GM12878 (cell line): Measurements from ENCODE around the gene SF3B4. TPM values are rescaled to one million over a fixed set of nuclear protein-coding genes. Genes with fewer than 3 reads are reported as not detected.

ENCODE experiments used
- CBFB ChIP-seq: IDR thresholded peaks from 2 replicates; pipeline ENCODE4 v1.6.1; 2016; ENCODE audit warnings: antibody characterized with exemption, low read depth
- RAD51 ChIP-seq: fragments of 450-650 bp; IDR thresholded peaks from 2 replicates; pipeline ENCODE4 v1.6.1; 2016; ENCODE audit warnings: moderate library complexity, mild to moderate bottlenecking, inconsistent platforms
- SMC3 ChIP-seq: IDR thresholded peaks from 2 replicates; pipeline ENCODE4 v1.6.1; 2011; ENCODE audit warnings: low read length, improper control_type of control experiment, borderline replicate concordance
- SPI1 ChIP-seq: IDR thresholded peaks from 2 replicates; pipeline ENCODE4 v1.6.1; 2011; ENCODE audit warnings: low read depth, mild to moderate bottlenecking, low read length, moderate library complexity, borderline replicate concordance; ENCODE audit not compliant: insufficient read depth
- ZBED1 ChIP-seq: IDR thresholded peaks from 2 replicates; pipeline ENCODE4 v1.6.1; 2016; ENCODE audit warnings: borderline replicate concordance
- ZNF622 ChIP-seq: fragments of 450-650 bp; IDR thresholded peaks from 2 replicates; pipeline ENCODE4 v1.6.1; 2017; ENCODE audit warnings: mild to moderate bottlenecking, inconsistent platforms
- polyA plus RNA-seq, 11 experiments: library from polyadenylated mRNA; depleted of rRNA in 4 of 11; unstranded in 6 of 11; stranded (reverse) in 5 of 11; fragments of >200 nt; fragmentation: Nextera tagmentation in 4 of 11; fragmentation: Illumina TruSeq in 1 of 11; extraction: Ambion mirVana in 4 of 11; extraction: Trizol in 1 of 11; gene quantifications; 1 replicate in 1 of 11; 2 replicates in 10 of 11; pipeline versions ENCODE4 v1.2.1 to v1.2.3, GENCODE V29; 2011 to 2016; ENCODE audit warnings: inconsistent platforms in 2 of 11, missing spikeins in 2 of 11, low read depth in 1 of 11
- total RNA-seq, 4 experiments: library from RNA; depleted of rRNA in 3 of 4; stranded (reverse); fragments of >200 nt in 3 of 4; fragmentation: Illumina TruSeq in 1 of 4; extraction: Trizol in 1 of 4; gene quantifications; 2 replicates each; pipeline versions ENCODE4 v1.2.1 to v1.2.3, GENCODE V29; 2013 to 2021
- TF ChIP-seq, protein P1 (sequence below): fragments of 450-650 bp; IDR thresholded peaks from 2 replicates; pipeline ENCODE4 v1.6.1; 2017; ENCODE audit warnings: mild to moderate bottlenecking, moderate library complexity
- TF ChIP-seq, protein P2 (sequence below): fragments of 150-350 bp; IDR thresholded peaks from 2 replicates; pipeline ENCODE4 v1.6.1; 2014; ENCODE audit warnings: mild to moderate bottlenecking, low read depth, low read length
- TF ChIP-seq, protein P3 (sequence below): fragments of 450-650 bp; IDR thresholded peaks from 2 replicates; pipeline ENCODE4 v1.6.1; 2018; ENCODE audit warnings: mild to moderate bottlenecking, low read depth, moderate library complexity; ENCODE audit not compliant: partially characterized antibody
- TF ChIP-seq, protein P4 (sequence below): fragments of 450-650 bp; IDR thresholded peaks from 2 replicates; pipeline ENCODE4 v1.6.1; 2014; ENCODE audit warnings: mild to moderate bottlenecking
- TF ChIP-seq, protein P5 (sequence below): IDR thresholded peaks from 2 replicates; pipeline ENCODE4 v1.6.1; 2012; ENCODE audit warnings: low read depth, low read length, improper control_type of control experiment
- TF ChIP-seq, protein P6 (sequence below): IDR thresholded peaks from 2 replicates; pipeline ENCODE4 v1.6.1; 2012; ENCODE audit warnings: improper control_type of control experiment, low read depth, low read length; ENCODE audit not compliant: insufficient replicate concordance

The SF3B4 gene
- total and polyA plus RNA-seq, 10 of the 15 experiments (the other 5 are each of a cell fraction or from before 2014, with no cell fraction given), result 1.9 to 146 (median 27.5) TPM

DNA sequence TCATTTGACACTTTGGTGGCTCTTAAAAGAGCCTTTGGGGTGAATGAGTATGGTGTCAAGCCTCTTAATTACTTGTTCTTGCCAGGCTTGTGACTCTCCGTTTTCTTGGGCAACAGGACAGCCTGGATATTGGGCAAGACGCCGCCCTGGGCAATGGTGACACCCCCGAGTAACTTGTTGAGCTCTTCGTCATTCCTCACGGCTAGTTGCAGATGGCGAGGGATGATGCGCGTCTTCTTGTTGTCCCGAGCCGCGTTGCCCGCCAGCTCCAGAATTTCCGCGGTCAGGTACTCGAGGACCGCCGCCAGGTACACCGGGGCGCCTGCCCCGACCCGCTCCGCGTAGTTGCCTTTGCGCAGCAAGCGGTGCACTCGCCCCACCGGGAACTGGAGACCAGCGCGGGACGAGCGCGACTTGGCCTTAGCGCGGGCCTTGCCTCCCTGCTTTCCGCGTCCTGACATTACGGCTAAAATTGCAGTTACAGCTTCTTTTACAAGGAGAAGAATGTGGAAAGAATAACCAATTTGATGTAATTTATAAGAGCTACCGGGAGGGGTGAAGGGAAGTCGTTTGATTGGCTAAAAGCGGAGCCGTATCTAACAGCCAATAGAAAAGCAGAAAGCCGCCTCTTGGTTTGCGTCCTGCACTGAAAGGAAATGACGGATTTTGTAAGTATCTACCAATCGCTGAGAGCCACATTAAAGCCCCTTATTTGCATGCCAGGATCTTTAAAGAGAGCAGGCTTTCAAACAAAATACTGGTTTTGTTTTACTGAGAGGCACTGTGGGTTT, 40.0 kb downstream of the SF3B4 start (continued):
- TF ChIP-seq ZNF622 (no peak), RAD51 (no peak), SPI1 (0 out of 2 replicates have a peak, but pooled peaks have one; percentile 2), CBFB (peak; percentile 37), SMC3 (no peak), ZBED1 (peak; percentile 51)
- TF ChIP-seq, protein P1, sequence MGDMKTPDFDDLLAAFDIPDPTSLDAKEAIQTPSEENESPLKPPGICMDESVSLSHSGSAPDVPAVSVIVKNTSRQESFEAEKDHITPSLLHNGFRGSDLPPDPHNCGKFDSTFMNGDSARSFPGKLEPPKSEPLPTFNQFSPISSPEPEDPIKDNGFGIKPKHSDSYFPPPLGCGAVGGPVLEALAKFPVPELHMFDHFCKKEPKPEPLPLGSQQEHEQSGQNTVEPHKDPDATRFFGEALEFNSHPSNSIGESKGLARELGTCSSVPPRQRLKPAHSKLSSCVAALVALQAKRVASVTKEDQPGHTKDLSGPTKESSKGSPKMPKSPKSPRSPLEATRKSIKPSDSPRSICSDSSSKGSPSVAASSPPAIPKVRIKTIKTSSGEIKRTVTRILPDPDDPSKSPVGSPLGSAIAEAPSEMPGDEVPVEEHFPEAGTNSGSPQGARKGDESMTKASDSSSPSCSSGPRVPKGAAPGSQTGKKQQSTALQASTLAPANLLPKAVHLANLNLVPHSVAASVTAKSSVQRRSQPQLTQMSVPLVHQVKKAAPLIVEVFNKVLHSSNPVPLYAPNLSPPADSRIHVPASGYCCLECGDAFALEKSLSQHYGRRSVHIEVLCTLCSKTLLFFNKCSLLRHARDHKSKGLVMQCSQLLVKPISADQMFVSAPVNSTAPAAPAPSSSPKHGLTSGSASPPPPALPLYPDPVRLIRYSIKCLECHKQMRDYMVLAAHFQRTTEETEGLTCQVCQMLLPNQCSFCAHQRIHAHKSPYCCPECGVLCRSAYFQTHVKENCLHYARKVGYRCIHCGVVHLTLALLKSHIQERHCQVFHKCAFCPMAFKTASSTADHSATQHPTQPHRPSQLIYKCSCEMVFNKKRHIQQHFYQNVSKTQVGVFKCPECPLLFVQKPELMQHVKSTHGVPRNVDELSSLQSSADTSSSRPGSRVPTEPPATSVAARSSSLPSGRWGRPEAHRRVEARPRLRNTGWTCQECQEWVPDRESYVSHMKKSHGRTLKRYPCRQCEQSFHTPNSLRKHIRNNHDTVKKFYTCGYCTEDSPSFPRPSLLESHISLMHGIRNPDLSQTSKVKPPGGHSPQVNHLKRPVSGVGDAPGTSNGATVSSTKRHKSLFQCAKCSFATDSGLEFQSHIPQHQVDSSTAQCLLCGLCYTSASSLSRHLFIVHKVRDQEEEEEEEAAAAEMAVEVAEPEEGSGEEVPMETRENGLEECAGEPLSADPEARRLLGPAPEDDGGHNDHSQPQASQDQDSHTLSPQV, result no peak
- TF ChIP-seq, protein P2, sequence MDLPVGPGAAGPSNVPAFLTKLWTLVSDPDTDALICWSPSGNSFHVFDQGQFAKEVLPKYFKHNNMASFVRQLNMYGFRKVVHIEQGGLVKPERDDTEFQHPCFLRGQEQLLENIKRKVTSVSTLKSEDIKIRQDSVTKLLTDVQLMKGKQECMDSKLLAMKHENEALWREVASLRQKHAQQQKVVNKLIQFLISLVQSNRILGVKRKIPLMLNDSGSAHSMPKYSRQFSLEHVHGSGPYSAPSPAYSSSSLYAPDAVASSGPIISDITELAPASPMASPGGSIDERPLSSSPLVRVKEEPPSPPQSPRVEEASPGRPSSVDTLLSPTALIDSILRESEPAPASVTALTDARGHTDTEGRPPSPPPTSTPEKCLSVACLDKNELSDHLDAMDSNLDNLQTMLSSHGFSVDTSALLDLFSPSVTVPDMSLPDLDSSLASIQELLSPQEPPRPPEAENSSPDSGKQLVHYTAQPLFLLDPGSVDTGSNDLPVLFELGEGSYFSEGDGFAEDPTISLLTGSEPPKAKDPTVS, result no peak
- TF ChIP-seq, protein P3, sequence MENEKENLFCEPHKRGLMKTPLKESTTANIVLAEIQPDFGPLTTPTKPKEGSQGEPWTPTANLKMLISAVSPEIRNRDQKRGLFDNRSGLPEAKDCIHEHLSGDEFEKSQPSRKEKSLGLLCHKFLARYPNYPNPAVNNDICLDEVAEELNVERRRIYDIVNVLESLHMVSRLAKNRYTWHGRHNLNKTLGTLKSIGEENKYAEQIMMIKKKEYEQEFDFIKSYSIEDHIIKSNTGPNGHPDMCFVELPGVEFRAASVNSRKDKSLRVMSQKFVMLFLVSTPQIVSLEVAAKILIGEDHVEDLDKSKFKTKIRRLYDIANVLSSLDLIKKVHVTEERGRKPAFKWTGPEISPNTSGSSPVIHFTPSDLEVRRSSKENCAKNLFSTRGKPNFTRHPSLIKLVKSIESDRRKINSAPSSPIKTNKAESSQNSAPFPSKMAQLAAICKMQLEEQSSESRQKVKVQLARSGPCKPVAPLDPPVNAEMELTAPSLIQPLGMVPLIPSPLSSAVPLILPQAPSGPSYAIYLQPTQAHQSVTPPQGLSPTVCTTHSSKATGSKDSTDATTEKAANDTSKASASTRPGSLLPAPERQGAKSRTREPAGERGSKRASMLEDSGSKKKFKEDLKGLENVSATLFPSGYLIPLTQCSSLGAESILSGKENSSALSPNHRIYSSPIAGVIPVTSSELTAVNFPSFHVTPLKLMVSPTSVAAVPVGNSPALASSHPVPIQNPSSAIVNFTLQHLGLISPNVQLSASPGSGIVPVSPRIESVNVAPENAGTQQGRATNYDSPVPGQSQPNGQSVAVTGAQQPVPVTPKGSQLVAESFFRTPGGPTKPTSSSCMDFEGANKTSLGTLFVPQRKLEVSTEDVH, result no peak
- TF ChIP-seq, protein P4, sequence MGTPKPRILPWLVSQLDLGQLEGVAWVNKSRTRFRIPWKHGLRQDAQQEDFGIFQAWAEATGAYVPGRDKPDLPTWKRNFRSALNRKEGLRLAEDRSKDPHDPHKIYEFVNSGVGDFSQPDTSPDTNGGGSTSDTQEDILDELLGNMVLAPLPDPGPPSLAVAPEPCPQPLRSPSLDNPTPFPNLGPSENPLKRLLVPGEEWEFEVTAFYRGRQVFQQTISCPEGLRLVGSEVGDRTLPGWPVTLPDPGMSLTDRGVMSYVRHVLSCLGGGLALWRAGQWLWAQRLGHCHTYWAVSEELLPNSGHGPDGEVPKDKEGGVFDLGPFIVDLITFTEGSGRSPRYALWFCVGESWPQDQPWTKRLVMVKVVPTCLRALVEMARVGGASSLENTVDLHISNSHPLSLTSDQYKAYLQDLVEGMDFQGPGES, result no peak
- TF ChIP-seq, protein P5, sequence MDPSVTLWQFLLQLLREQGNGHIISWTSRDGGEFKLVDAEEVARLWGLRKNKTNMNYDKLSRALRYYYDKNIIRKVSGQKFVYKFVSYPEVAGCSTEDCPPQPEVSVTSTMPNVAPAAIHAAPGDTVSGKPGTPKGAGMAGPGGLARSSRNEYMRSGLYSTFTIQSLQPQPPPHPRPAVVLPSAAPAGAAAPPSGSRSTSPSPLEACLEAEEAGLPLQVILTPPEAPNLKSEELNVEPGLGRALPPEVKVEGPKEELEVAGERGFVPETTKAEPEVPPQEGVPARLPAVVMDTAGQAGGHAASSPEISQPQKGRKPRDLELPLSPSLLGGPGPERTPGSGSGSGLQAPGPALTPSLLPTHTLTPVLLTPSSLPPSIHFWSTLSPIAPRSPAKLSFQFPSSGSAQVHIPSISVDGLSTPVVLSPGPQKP, result no peak
- TF ChIP-seq, protein P6, sequence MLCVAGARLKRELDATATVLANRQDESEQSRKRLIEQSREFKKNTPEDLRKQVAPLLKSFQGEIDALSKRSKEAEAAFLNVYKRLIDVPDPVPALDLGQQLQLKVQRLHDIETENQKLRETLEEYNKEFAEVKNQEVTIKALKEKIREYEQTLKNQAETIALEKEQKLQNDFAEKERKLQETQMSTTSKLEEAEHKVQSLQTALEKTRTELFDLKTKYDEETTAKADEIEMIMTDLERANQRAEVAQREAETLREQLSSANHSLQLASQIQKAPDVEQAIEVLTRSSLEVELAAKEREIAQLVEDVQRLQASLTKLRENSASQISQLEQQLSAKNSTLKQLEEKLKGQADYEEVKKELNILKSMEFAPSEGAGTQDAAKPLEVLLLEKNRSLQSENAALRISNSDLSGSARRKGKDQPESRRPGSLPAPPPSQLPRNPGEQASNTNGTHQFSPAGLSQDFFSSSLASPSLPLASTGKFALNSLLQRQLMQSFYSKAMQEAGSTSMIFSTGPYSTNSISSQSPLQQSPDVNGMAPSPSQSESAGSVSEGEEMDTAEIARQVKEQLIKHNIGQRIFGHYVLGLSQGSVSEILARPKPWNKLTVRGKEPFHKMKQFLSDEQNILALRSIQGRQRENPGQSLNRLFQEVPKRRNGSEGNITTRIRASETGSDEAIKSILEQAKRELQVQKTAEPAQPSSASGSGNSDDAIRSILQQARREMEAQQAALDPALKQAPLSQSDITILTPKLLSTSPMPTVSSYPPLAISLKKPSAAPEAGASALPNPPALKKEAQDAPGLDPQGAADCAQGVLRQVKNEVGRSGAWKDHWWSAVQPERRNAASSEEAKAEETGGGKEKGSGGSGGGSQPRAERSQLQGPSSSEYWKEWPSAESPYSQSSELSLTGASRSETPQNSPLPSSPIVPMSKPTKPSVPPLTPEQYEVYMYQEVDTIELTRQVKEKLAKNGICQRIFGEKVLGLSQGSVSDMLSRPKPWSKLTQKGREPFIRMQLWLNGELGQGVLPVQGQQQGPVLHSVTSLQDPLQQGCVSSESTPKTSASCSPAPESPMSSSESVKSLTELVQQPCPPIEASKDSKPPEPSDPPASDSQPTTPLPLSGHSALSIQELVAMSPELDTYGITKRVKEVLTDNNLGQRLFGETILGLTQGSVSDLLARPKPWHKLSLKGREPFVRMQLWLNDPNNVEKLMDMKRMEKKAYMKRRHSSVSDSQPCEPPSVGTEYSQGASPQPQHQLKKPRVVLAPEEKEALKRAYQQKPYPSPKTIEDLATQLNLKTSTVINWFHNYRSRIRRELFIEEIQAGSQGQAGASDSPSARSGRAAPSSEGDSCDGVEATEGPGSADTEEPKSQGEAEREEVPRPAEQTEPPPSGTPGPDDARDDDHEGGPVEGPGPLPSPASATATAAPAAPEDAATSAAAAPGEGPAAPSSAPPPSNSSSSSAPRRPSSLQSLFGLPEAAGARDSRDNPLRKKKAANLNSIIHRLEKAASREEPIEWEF, result no peak
